Endodermal cell (in vitro differentiated cells): ENCODE measurements around the gene STAT1. TPM values are rescaled to one million over a fixed set of nuclear protein-coding genes. Genes with fewer than 3 reads are reported as not detected.

Experiments used
- DNase-seq: peaks from one replicate; pipeline ENCODE4 v3.0.0-alpha.2; 2017
- H3K27ac ChIP-seq: 2 replicates; pipeline ENCODE4 v1.5.1; 2013; ENCODE audit warnings: mild to moderate bottlenecking, low read depth, low read length, moderate library complexity
- H3K27me3 ChIP-seq: 2 replicates; pipeline ENCODE4 v1.6.1; 2013; ENCODE audit warnings: mild to moderate bottlenecking, low read length, moderate library complexity; ENCODE audit not compliant: insufficient read depth, control insufficient read depth, poor library complexity, severe bottlenecking
- H3K36me3 ChIP-seq: 2 replicates; pipeline ENCODE4 v1.7.0; 2013; ENCODE audit warnings: mild to moderate bottlenecking, low read length, moderate library complexity; ENCODE audit not compliant: control insufficient read depth, insufficient read depth
- H3K4me1 ChIP-seq: one replicate; pipeline ENCODE4 v1.7.0; 2013; ENCODE audit warnings: low read length; ENCODE audit not compliant: control insufficient read depth, insufficient read depth
- H3K4me3 ChIP-seq: 2 replicates; pipeline ENCODE4 v1.5.1; 2013; ENCODE audit warnings: mild to moderate bottlenecking, low read length, moderate library complexity
- H3K9ac ChIP-seq: 2 replicates; pipeline ENCODE4 v1.6.1; 2013; ENCODE audit warnings: mild to moderate bottlenecking, low read length, moderate library complexity; ENCODE audit not compliant: poor library complexity, severe bottlenecking; ENCODE audit errors: extremely low read depth
- H3K9me3 ChIP-seq: 2 replicates; pipeline ENCODE4 v1.6.1; 2013; ENCODE audit warnings: mild to moderate bottlenecking, low read length, moderate library complexity; ENCODE audit not compliant: control insufficient read depth
- H3K27ac Mint-ChIP-seq: 2 replicates; pipeline ENCODE4 v1.8.0; 2020; ENCODE audit warnings: mixed read lengths
- H3K27me3 Mint-ChIP-seq: 2 replicates; pipeline ENCODE4 v1.8.0; 2021; ENCODE audit warnings: mild to moderate bottlenecking, mixed read lengths; ENCODE audit not compliant: insufficient read depth
- H3K36me3 Mint-ChIP-seq: 2 replicates; pipeline ENCODE4 v1.8.0; 2020; ENCODE audit warnings: low read depth, mixed read lengths
- H3K4me1 Mint-ChIP-seq: 2 replicates; pipeline ENCODE4 v1.8.0; 2020; ENCODE audit warnings: mixed read lengths
- H3K4me3 Mint-ChIP-seq: 2 replicates; pipeline ENCODE4 v1.8.0; 2020; ENCODE audit warnings: mild to moderate bottlenecking, moderate library complexity, mixed read lengths
- H3K9me3 Mint-ChIP-seq: 2 replicates; pipeline ENCODE4 v1.8.0; 2020; ENCODE audit warnings: mild to moderate bottlenecking, mixed read lengths
- CTCF ChIP-seq: fragments of 200-600 bp; sonication (generic); conservative IDR thresholded peaks from 2 replicates; pipeline ENCODE4 v1.5.0; 2021; ENCODE audit warnings: antibody characterized with exemption, mild to moderate bottlenecking
- WGBS, 2 experiments: methylation state at CpG; one replicate each; pipeline versions ENCODE4 v1.1.5 to v1.1.7; 2013; ENCODE audit warnings: missing lambda C conversion rate in 2 of 2, mixed read lengths in 1 of 2; ENCODE audit not compliant: insufficient coverage in 1 of 2, insufficient read length in 1 of 2; 5-methylcytosine and 5-hydroxymethylcytosine counted together
- total RNA-seq, 2 donors: library from RNA; stranded (reverse); fragmentation: NEBNext Ultra II Directional in 1 of 2; extraction: Animal tissue kit (Norgen Biotek cat#: 25700) in 1 of 2; gene quantifications; 2 replicates in 1 of 2; 3 replicates in 1 of 2; pipeline ENCODE4 v1.2.1, GENCODE V29; 2021

STAT1 gene
- total RNA-seq, 2 donors from 2014 or later = 48.3 to 74.4 TPM

DNA sequence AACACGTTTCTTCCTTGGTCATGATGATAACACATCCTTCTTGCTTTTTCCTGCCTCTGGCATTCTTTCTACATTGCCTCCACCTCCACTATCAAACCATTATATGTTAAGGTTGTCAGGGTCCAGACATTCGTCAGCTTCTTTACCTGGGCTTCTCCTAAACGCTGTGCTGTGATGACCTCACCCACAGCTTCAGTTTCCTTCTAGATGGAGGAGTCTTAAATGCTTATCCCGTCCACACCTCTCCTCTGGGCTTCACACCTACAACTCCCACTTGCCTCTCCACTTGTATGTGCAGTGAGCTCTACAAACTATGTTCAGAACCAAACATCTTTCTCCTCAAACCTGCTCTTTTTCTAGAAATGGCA is 666 bp upstream of the STAT1 start:
- H3K4me3 Mint-ChIP-seq = no peak overlapping the region
- no peaks in the 10 kb centered on the region for H3K4me1 Mint-ChIP-seq
- peaks cover 3% of the 10 kb centered on the region for H3K9me3 Mint-ChIP-seq
- H3K4me1 ChIP-seq = no peaks in the 10 kb centered on the region
- no peaks in the 10 kb centered on the region for H3K9me3 ChIP-seq
- DNase-seq = no peak
- H3K36me3 ChIP-seq = peaks cover 19% of the 10 kb centered on the region
- peaks cover 22% of the 10 kb centered on the region for H3K27me3 Mint-ChIP-seq
- WGBS, 2 experiments = 49 to 59% methylated on average over 3 to 4 of the region's 4 CpGs
- H3K4me3 ChIP-seq = peak overlapping the region; percentile 84
- no peak for TF ChIP-seq CTCF
- no peak overlapping the region for H3K27ac Mint-ChIP-seq
- H3K36me3 Mint-ChIP-seq = peaks cover 7% of the 10 kb centered on the region
- peaks cover 15% of the 10 kb centered on the region for H3K27me3 ChIP-seq
- peak overlapping the region; percentile 67 for H3K9ac ChIP-seq
- H3K27ac ChIP-seq = peak overlapping the region; percentile 50

DNA sequence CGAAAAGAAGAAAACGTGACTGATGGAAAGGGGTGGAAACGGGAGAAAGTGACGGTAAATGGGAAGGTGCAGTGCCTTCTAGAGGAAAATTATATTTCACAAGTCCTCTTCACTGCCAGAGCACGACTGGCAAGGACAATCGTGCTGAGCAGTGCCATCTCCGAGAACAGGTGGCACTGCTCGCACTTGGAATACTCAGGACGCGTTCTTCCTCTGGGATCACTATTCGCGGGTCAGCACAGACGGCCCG is 364 bp downstream of the STAT1 start:
- Mint-ChIP-seq H3K36me3 (peaks cover 13% of the 10 kb centered on the region), H3K4me1 (no peaks in the 10 kb centered on the region), H3K9me3 (peaks cover 3% of the 10 kb centered on the region), H3K4me3 (no peak overlapping the region), H3K27ac (no peak overlapping the region), H3K27me3 (peaks cover 18% of the 10 kb centered on the region)
- Histone ChIP-seq H3K4me3 (peak overlapping the region; percentile 100), H3K27ac (no peak overlapping the region), H3K4me1 (no peaks in the 10 kb centered on the region), H3K9ac (peak overlapping the region; percentile 64), H3K9me3 (no peaks in the 10 kb centered on the region), H3K36me3 (peaks cover 29% of the 10 kb centered on the region), H3K27me3 (peaks cover 15% of the 10 kb centered on the region)
- no peak for DNase-seq
- 0 to 2% methylated on average over 5 to 14 of the region's 14 CpGs for WGBS, 2 experiments
- TF ChIP-seq CTCF = no peak

- no peak overlapping the region for H3K27ac ChIP-seq
- WGBS, 2 experiments = 56 to 61% methylated on average over 11 to 14 of the region's 14 CpGs
- Mint-ChIP-seq H3K4me1 (no peaks in the 10 kb centered on the region), H3K27me3 (peaks cover 16% of the 10 kb centered on the region), H3K4me3 (no peak overlapping the region), H3K36me3 (peaks cover 18% of the 10 kb centered on the region), H3K9me3 (peaks cover 3% of the 10 kb centered on the region), H3K27ac (no peak overlapping the region)
- peaks cover 15% of the 10 kb centered on the region for H3K27me3 ChIP-seq
- peaks cover 35% of the 10 kb centered on the region for H3K36me3 ChIP-seq
- TF ChIP-seq CTCF = no peak
- no peaks in the 10 kb centered on the region for H3K9me3 ChIP-seq
- H3K4me1 ChIP-seq = no peaks in the 10 kb centered on the region
- H3K9ac ChIP-seq = peak overlapping the region; percentile 64
- no peak for DNase-seq
- peak overlapping the region; percentile 100 for H3K4me3 ChIP-seq
Observed at GRCh38 chr2:191012845-191013681, 908 bp downstream of the STAT1 start.
